Measurements from ENCODE around the gene OR2W3.

The OR2W3 gene

GRCh38 chr1:247895163-247895637, at the start of gene OR2W3:
Gene OR2W3, plus strand, starts transcription at chr1:247895587. Its CDS starts 0 bp downstream, at chr1:247895587.
- DNase-seq: no peak

GRCh38 chr1:247845693-247846017, 49.7 kb upstream of the OR2W3 start:
- DNase-seq: no peak

- DNase-seq: no peak
Measured at GRCh38 chr1:247848346-247848745, 47.0 kb upstream of the OR2W3 start.

GRCh38 chr1:247849616-247850015, 45.8 kb upstream of the OR2W3 start:
- DNase-seq: no peak

GRCh38 chr1:247854899-247855545, 40.4 kb upstream of the OR2W3 start:
- no peak for DNase-seq

GRCh38 chr1:247855911-247856310, 39.5 kb upstream of the OR2W3 start:
- no peak for DNase-seq

GRCh38 chr1:247857069-247857984, 38.1 kb upstream of the OR2W3 start, which contains the start of gene TRIM58:
Gene TRIM58, plus strand, starts transcription at chr1:247857187. Its CDS starts 60 bp downstream, at chr1:247857247.
- DNase-seq: no peak

GRCh38 chr1:247857985-247858619, 37.3 kb upstream of the OR2W3 start:
- DNase-seq: no peak

- DNase-seq: no peak
Measured at GRCh38 chr1:247862756-247863155, 32.6 kb upstream of the OR2W3 start.

GRCh38 chr1:247864644-247865043, 30.7 kb upstream of the OR2W3 start:
- no peak for DNase-seq

- no peak for DNase-seq
Measured at GRCh38 chr1:247865416-247865815, 30.0 kb upstream of the OR2W3 start.

- no peak for DNase-seq
Measured at GRCh38 chr1:247883346-247883745, 12.0 kb upstream of the OR2W3 start.

GRCh38 chr1:247884797-247885413, 10.5 kb upstream of the OR2W3 start:
- no peak for DNase-seq

- DNase-seq: no peak
Measured at GRCh38 chr1:247895976-247896375, 589 bp downstream of the OR2W3 start.

- DNase-seq: no peak
Measured at GRCh38 chr1:247904122-247904521, 8.7 kb downstream of the OR2W3 start.

GRCh38 chr1:247905181-247905580, 9.8 kb downstream of the OR2W3 start:
- DNase-seq: no peak

- no peak for DNase-seq
Measured at GRCh38 chr1:247905910-247906503, 10.6 kb downstream of the OR2W3 start.

GRCh38 chr1:247906504-247907047, 11.2 kb downstream of the OR2W3 start:
- DNase-seq: no peak

- DNase-seq: no peak
Measured at GRCh38 chr1:247908766-247909165, 13.4 kb downstream of the OR2W3 start.

GRCh38 chr1:247913786-247914185, 18.4 kb downstream of the OR2W3 start:
- no peak for DNase-seq

GRCh38 chr1:247914941-247915662, 19.7 kb downstream of the OR2W3 start:
- DNase-seq: no peak

- DNase-seq: no peak
Measured at GRCh38 chr1:247919952-247920351, 24.6 kb downstream of the OR2W3 start, which contains the start of gene OR2T8. Gene OR2T8, plus strand, starts transcription at chr1:247920252. Its CDS starts 766 bp downstream, at chr1:247921018.

Data from DMS 273 treated with DMSO at 0.1 percent for 48 hours (cell line).